ENCODE data around the gene ABCG4.
A peak's percentile ranks its signal among the peaks of the same experiment; 100 is the strongest.

Gene ABCG4

GRCh38 chr11:119106564-119107537 lies 42.0 kb upstream of the ABCG4 start, which contains the start of gene C2CD2L:
TSS of gene C2CD2L (plus strand) at chr11:119107344. CDS start at chr11:119107742, 398 bp downstream.
- TF ChIP-seq CTCF (IDR thresholded peaks at IDR 0.05; ENCODE audit: low read depth, low read length, poor library complexity, severe bottlenecking): no peak
- TF ChIP-seq EZH2phosphoT487 (IDR thresholded peaks at IDR 0.05; ENCODE audit: borderline replicate concordance, low read length): no peak
- Histone ChIP-seq H3K27me3 (ENCODE audit: control insufficient read depth, low read length) (no peaks in the 10 kb centered on the region), H3K36me3 (ENCODE audit: control insufficient read depth, low read length) (peaks cover 32% of the 10 kb centered on the region), H3K4me1 (ENCODE audit: control insufficient read depth, low read length) (peaks cover 50% of the 10 kb centered on the region), H3F3A (ENCODE audit: control insufficient read depth, insufficient read depth) (peaks cover 10% of the 10 kb centered on the region), H3K9me3 (ENCODE audit: control insufficient read depth, insufficient read depth, low read length) (no peaks in the 10 kb centered on the region), H3K27ac (ENCODE audit: low read depth, low read length) (peak within 1 kb of the TSS; percentile 80), H3K4me2 (ENCODE audit: low read length) (peak within 1 kb of the TSS; percentile 84), H3K79me2 (ENCODE audit: control insufficient read depth, low read length) (peaks cover 42% of the 10 kb centered on the region), H3K4me3 (ENCODE audit: low read length) (peak within 1 kb of the TSS; percentile 80), H4K20me1 (ENCODE audit: control insufficient read depth, insufficient read depth, low read depth, low read length) (no peaks in the 10 kb centered on the region), H3K9me2 (replicated peaks; ENCODE audit: control insufficient read depth, low read length) (no peaks in the 10 kb centered on the region)

- Histone ChIP-seq H3K36me3 (ENCODE audit: control insufficient read depth, low read length) (peaks cover 40% of the 10 kb centered on the region), H3K4me3 (ENCODE audit: low read length) (peak overlapping the region; percentile 80), H3K27me3 (ENCODE audit: control insufficient read depth, low read length) (no peaks in the 10 kb centered on the region), H4K20me1 (ENCODE audit: control insufficient read depth, insufficient read depth, low read depth, low read length) (no peaks in the 10 kb centered on the region), H3K79me2 (ENCODE audit: control insufficient read depth, low read length) (peaks cover 39% of the 10 kb centered on the region), H3K9me2 (replicated peaks; ENCODE audit: control insufficient read depth, low read length) (no peaks in the 10 kb centered on the region), H3K9me3 (ENCODE audit: control insufficient read depth, insufficient read depth, low read length) (no peaks in the 10 kb centered on the region), H3K4me1 (ENCODE audit: control insufficient read depth, low read length) (peaks cover 50% of the 10 kb centered on the region), H3K27ac (ENCODE audit: low read depth, low read length) (peak overlapping the region; percentile 27), H3K4me2 (ENCODE audit: low read length) (peak overlapping the region; percentile 84), H3F3A (ENCODE audit: control insufficient read depth, insufficient read depth) (peaks cover 10% of the 10 kb centered on the region)
- no peak for TF ChIP-seq CTCF (IDR thresholded peaks at IDR 0.05; ENCODE audit: low read depth, low read length, poor library complexity, severe bottlenecking)
- TF ChIP-seq EZH2phosphoT487 (IDR thresholded peaks at IDR 0.05; ENCODE audit: borderline replicate concordance, low read length): no peak
Observed at GRCh38 chr11:119107538-119108145, 41.2 kb upstream of the ABCG4 start.

- H3K27me3 ChIP-seq (ENCODE audit: control insufficient read depth, low read length): no peaks in the 10 kb centered on the region
- H3K36me3 ChIP-seq (ENCODE audit: control insufficient read depth, low read length): peaks cover 46% of the 10 kb centered on the region
- peak overlapping the region; percentile 27; the same call in 1 of the 2 replicates for H3K27ac ChIP-seq (ENCODE audit: low read depth, low read length)
- TF ChIP-seq EZH2phosphoT487 (IDR thresholded peaks at IDR 0.05; ENCODE audit: borderline replicate concordance, low read length) (no peak), CTCF (IDR thresholded peaks at IDR 0.05; ENCODE audit: low read depth, low read length, poor library complexity, severe bottlenecking) (no peak)
- peaks cover 10% of the 10 kb centered on the region for H3F3A ChIP-seq (ENCODE audit: control insufficient read depth, insufficient read depth)
- no peaks in the 10 kb centered on the region for H3K9me2 ChIP-seq (replicated peaks; ENCODE audit: control insufficient read depth, low read length)
- peak overlapping the region; percentile 84 for H3K4me2 ChIP-seq (ENCODE audit: low read length)
- H3K79me2 ChIP-seq (ENCODE audit: control insufficient read depth, low read length): peaks cover 34% of the 10 kb centered on the region
- no peaks in the 10 kb centered on the region for H4K20me1 ChIP-seq (ENCODE audit: control insufficient read depth, insufficient read depth, low read depth, low read length)
- peaks cover 45% of the 10 kb centered on the region for H3K4me1 ChIP-seq (ENCODE audit: control insufficient read depth, low read length)
- H3K4me3 ChIP-seq (ENCODE audit: low read length): peak overlapping the region; percentile 80
- H3K9me3 ChIP-seq (ENCODE audit: control insufficient read depth, insufficient read depth, low read length): no peaks in the 10 kb centered on the region
Observed at GRCh38 chr11:119108146-119108856, 40.6 kb upstream of the ABCG4 start.

Data from DOHH2 (cell line).